Fibroblast of lung (primary cell): ENCODE measurements around the gene RGS21. TPM values are rescaled to one million over a fixed set of nuclear protein-coding genes. Genes with fewer than 3 reads are reported as not detected.

ENCODE experiments used
- DNase-seq, 2 donors: peaks; one replicate each; pipeline versions ENCODE4 v3.0.0 to v3.0.0-alpha.2; 2010; ENCODE audit warnings: low read depth in 2 of 2
- H2AFZ ChIP-seq: 2 replicates; pipeline ENCODE4 v1.5.1; 2012; ENCODE audit warnings: low read length, control low read depth, inconsistent platforms
- H3K27ac ChIP-seq: 2 replicates; pipeline ENCODE4 v1.5.1; 2011; ENCODE audit warnings: low read length, control low read depth; ENCODE audit not compliant: insufficient read depth
- H3K27me3 ChIP-seq: 2 replicates; pipeline ENCODE4 v1.5.1; 2011; ENCODE audit warnings: mild to moderate bottlenecking, low read length; ENCODE audit not compliant: control insufficient read depth, insufficient read depth
- H3K36me3 ChIP-seq: 2 replicates; pipeline ENCODE4 v1.5.1; 2011; ENCODE audit warnings: low read length; ENCODE audit not compliant: control insufficient read depth, insufficient read depth
- H3K4me1 ChIP-seq: 2 replicates; pipeline ENCODE4 v1.5.1; 2011; ENCODE audit warnings: low read length; ENCODE audit not compliant: control insufficient read depth, insufficient read depth; ENCODE audit errors: extremely low read depth
- H3K4me2 ChIP-seq: 2 replicates; pipeline ENCODE4 v1.5.1; 2011; ENCODE audit warnings: low read length, control low read depth; ENCODE audit not compliant: insufficient read depth; ENCODE audit errors: extremely low read depth
- H3K4me3 ChIP-seq, 4 experiments: fragments of 200-600 bp in 1 of 4; sonication (generic) in 1 of 4; replicated peaks in 1 of 4; 2 replicates each; pipeline ENCODE4 v1.5.1; 2011 to 2016; ENCODE audit warnings: low read length in 4 of 4, low read depth in 3 of 4, mild to moderate bottlenecking in 3 of 4, control low read depth in 2 of 4, inconsistent platforms in 1 of 4, mixed read lengths in 1 of 4; ENCODE audit not compliant: insufficient read depth in 1 of 4; ENCODE audit errors: control extremely low read depth in 1 of 4
- H3K79me2 ChIP-seq: 2 replicates; pipeline ENCODE4 v1.5.1; 2012; ENCODE audit warnings: mild to moderate bottlenecking, low read length, inconsistent platforms; ENCODE audit not compliant: control insufficient read depth, insufficient read depth
- H3K9ac ChIP-seq: 2 replicates; pipeline ENCODE4 v1.5.1; 2011; ENCODE audit warnings: mild to moderate bottlenecking, low read length, control low read depth; ENCODE audit not compliant: insufficient read depth
- H3K9me3 ChIP-seq: 2 replicates; pipeline ENCODE4 v1.5.1; 2012; ENCODE audit warnings: low read depth, low read length; ENCODE audit not compliant: control insufficient read depth, insufficient read depth
- H4K20me1 ChIP-seq: 2 replicates; pipeline ENCODE4 v1.5.1; 2011; ENCODE audit warnings: low read length; ENCODE audit not compliant: control insufficient read depth, insufficient read depth; ENCODE audit errors: extremely low read depth
- CTCF ChIP-seq, 2 donors: IDR thresholded peaks in 1 of 2; conservative IDR thresholded peaks in 1 of 2; 1 replicate in 1 of 2; 2 replicates in 1 of 2; pipeline ENCODE4 v1.5.1; 2011 to 2012; ENCODE audit warnings: low read length in 2 of 2, control low read depth in 1 of 2, inconsistent platforms in 1 of 2, low read depth in 1 of 2, mild to moderate bottlenecking in 1 of 2
- EZH2 ChIP-seq: IDR thresholded peaks from 2 replicates; pipeline ENCODE4 v1.5.1; 2012; ENCODE audit warnings: low read length, control low read depth, mild to moderate bottlenecking; ENCODE audit errors: missing control alignments
- polyA plus RNA-seq, 2 donors: library from polyadenylated mRNA; depleted of rRNA in 1 of 2; stranded (reverse) in 1 of 2; unstranded in 1 of 2; fragments of >200 nt; gene quantifications; 2 replicates each; pipeline ENCODE4 v1.2.1, GENCODE V29; 2011 to 2012; ENCODE audit warnings: missing spikeins in 1 of 2
- total RNA-seq: library from RNA; depleted of rRNA; stranded (reverse); fragments of >200 nt; gene quantifications from 2 replicates; pipeline ENCODE4 v1.2.1, GENCODE V29; 2014

Gene RGS21
- total and polyA plus RNA-seq, 2 donors (not counting 1 experiment from before 2014, with no cell fraction given), result not detected

- Histone ChIP-seq H3K27ac (no peak overlapping the region), H3K9me3 (no peaks in the 10 kb centered on the region), H2AFZ (no peak overlapping the region), H3K4me3 (no peak overlapping the region), H3K36me3 (no peaks in the 10 kb centered on the region), H4K20me1 (no peaks in the 10 kb centered on the region), H3K4me2 (no peak overlapping the region), H3K79me2 (no peaks in the 10 kb centered on the region), H3K9ac (no peak overlapping the region), H3K4me1 (no peaks in the 10 kb centered on the region), H3K27me3 (no peaks in the 10 kb centered on the region)
- TF ChIP-seq EZH2, result no peak
- no peak for TF ChIP-seq CTCF (conservative IDR thresholded peaks at IDR 0.05 in 1 of 2, IDR thresholded peaks at IDR 0.05 in 1 of 2; ENCODE audit: low read depth in 1 of 2, low read length in 2 of 2)
- no peak for DNase-seq
These were observed 69.4 kb downstream of the RGS21 start for GRCh38 chr1:192386051-192386650.

DNA sequence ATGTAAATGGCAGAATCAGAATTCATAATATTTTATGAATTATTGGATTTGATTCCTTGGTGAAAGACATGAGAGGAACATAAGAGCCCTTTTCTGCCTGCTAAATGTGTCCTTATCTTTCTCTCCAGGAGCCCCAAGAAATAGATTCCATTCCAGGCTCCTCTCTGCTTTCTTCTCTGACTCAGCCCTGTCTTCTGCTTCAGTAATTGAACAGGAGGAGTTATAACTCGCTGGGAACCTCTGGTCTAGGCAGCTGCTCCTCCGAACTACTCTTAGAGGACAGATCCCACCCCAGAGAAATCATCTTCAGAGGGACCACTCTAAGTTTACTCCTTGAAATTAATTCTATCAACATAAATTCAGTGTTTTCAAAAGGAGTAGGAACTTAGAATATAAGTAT, 78.4 kb downstream of the RGS21 start:
- Histone ChIP-seq H3K4me1 (no peaks in the 10 kb centered on the region), H3K27ac (no peak overlapping the region), H3K4me2 (no peak overlapping the region), H3K27me3 (no peaks in the 10 kb centered on the region), H2AFZ (no peak overlapping the region), H3K9me3 (no peaks in the 10 kb centered on the region), H3K36me3 (no peaks in the 10 kb centered on the region), H3K9ac (no peak overlapping the region), H3K4me3 (no peak overlapping the region), H4K20me1 (no peaks in the 10 kb centered on the region), H3K79me2 (no peaks in the 10 kb centered on the region)
- TF ChIP-seq EZH2 (no peak), CTCF (conservative IDR thresholded peaks at IDR 0.05 in 1 of 2, IDR thresholded peaks at IDR 0.05 in 1 of 2; ENCODE audit: low read depth in 1 of 2, low read length in 2 of 2) (no peak)
- DNase-seq, result no peak

DNA sequence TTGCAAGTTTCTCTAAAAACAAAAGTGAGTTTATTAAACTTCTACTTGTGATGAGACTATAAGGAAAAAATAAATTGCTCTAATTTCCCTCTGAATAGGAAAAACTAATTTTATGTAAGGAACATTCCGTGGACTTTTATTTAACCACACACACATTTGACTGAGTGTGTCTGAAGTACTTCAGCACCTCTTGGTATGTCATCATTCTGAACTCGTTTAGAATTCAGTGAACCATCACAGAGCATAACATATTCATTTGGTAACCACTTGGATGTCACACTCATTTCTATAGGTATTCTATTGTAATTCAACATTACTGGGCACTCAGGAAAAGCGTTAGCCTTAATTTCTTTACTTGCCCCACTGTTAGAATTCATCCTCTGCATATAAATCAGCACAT, 79.1 kb downstream of the RGS21 start:
- TF ChIP-seq CTCF (conservative IDR thresholded peaks at IDR 0.05 in 1 of 2, IDR thresholded peaks at IDR 0.05 in 1 of 2; ENCODE audit: low read depth in 1 of 2, low read length in 2 of 2) (no peak), EZH2 (no peak)
- Histone ChIP-seq H3K27ac (no peak overlapping the region), H3K9ac (no peak overlapping the region), H3K27me3 (no peaks in the 10 kb centered on the region), H3K79me2 (no peaks in the 10 kb centered on the region), H3K4me3 (no peak overlapping the region), H3K4me1 (no peaks in the 10 kb centered on the region), H4K20me1 (no peaks in the 10 kb centered on the region), H3K36me3 (no peaks in the 10 kb centered on the region), H3K4me2 (no peak overlapping the region), H3K9me3 (no peaks in the 10 kb centered on the region), H2AFZ (no peak overlapping the region)
- peak in 1 of 2 donors; percentile 23 for DNase-seq
